ENCODE results near the gene EML4. TPM values are rescaled to one million over a fixed set of nuclear protein-coding genes. Genes with fewer than 3 reads are reported as not detected.

Gene EML4
- total RNA-seq, 2 experiments from 2014 or later = 37.1 to 43.2 TPM

- Histone ChIP-seq H3K4me3 (ENCODE audit: low read depth, low read length, poor library complexity, severe bottlenecking) (no peak overlapping the region), H3K9me2 (ENCODE audit: insufficient read depth, low read length) (no peaks in the 10 kb centered on the region), H3K79me2 (ENCODE audit: insufficient read depth, low read depth, low read length) (no peaks in the 10 kb centered on the region), H3K27ac (ENCODE audit: low read depth, low read length, poor library complexity, severe bottlenecking) (no peak overlapping the region), H4K20me1 (ENCODE audit: insufficient read depth, low read length) (no peaks in the 10 kb centered on the region), H2AFZ (ENCODE audit: low read length) (no peak overlapping the region), H3K4me1 (ENCODE audit: insufficient read depth, low read length, poor library complexity, severe bottlenecking) (peaks cover 5% of the 10 kb centered on the region), H3K4me2 (ENCODE audit: low read length) (no peak overlapping the region), H3K36me3 (ENCODE audit: insufficient read depth, low read length) (peaks cover 7% of the 10 kb centered on the region; the same call in 1 of the 2 replicates), H3K9me3 (ENCODE audit: low read length) (no peaks in the 10 kb centered on the region)
- ChIA-PET POLR2A (interaction anchor here (0.6 to 0.7 kb wide), 2 partner anchors 12 to 34 kb away, joined by 3 read pairs; no protein-coding TSS in a partner anchor), CTCF (ENCODE audit: unreplicated experiment) (no interaction called here)
- TF ChIP-seq CTCF (conservative IDR thresholded peaks at IDR 0.05; ENCODE audit: low read length) = no peak
- no peak for TF ChIP-seq EZH2phosphoT487 (IDR thresholded peaks at IDR 0.05; ENCODE audit: borderline replicate concordance, low read depth, low read length)
- no peak for DNase-seq (ENCODE audit: low spot score)
- intact Hi-C loops (cut with micrococcal nuclease; ENCODE audit: unreplicated experiment) = no loop called here
- BruUV-seq (replicated peaks) = no TSS peak
Observed at GRCh38 chr2:42248846-42249245, 79.7 kb downstream of the EML4 start.

DNA sequence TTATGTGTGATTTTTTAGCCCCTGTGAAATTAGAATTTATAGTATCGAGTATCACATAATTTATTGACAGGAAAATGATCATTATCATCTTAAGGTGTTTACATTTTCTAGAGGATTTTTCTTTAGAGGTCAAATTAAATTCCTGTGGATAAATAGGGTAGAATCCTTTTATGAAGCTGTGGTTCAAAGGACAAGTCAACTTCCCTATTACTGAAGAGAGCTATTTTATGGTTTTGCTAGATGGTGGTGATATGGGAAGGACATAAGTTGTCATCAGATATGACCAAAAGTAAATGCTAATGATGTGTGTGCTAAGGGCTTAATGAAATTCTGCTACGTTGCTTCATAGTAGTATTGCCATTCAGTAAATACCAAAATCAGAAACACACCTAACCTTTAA is 80.1 kb downstream of the EML4 start:
- no TSS peak for BruUV-seq (replicated peaks)
- no peak overlapping the region for H2AFZ ChIP-seq (ENCODE audit: low read length)
- no peaks in the 10 kb centered on the region for H3K79me2 ChIP-seq (ENCODE audit: insufficient read depth, low read depth, low read length)
- H3K9me2 ChIP-seq (ENCODE audit: insufficient read depth, low read length) = no peaks in the 10 kb centered on the region
- ChIA-PET CTCF (ENCODE audit: unreplicated experiment) (no interaction called here), POLR2A (interaction anchor here (0.6 to 0.7 kb wide), 3 partner anchors 12 to 122 kb away, joined by 3 read pairs; no protein-coding TSS in a partner anchor)
- no peak overlapping the region for H3K27ac ChIP-seq (ENCODE audit: low read depth, low read length, poor library complexity, severe bottlenecking)
- no peak for DNase-seq (ENCODE audit: low spot score)
- H3K4me1 ChIP-seq (ENCODE audit: insufficient read depth, low read length, poor library complexity, severe bottlenecking) = peaks cover 7% of the 10 kb centered on the region
- intact Hi-C loops (cut with micrococcal nuclease; ENCODE audit: unreplicated experiment) = no loop called here
- TF ChIP-seq CTCF (conservative IDR thresholded peaks at IDR 0.05; ENCODE audit: low read length) (no peak), EZH2phosphoT487 (IDR thresholded peaks at IDR 0.05; ENCODE audit: borderline replicate concordance, low read depth, low read length) (no peak)
- H3K36me3 ChIP-seq (ENCODE audit: insufficient read depth, low read length) = peaks cover 7% of the 10 kb centered on the region; the same call in 1 of the 2 replicates
- no peak overlapping the region for H3K4me3 ChIP-seq (ENCODE audit: low read depth, low read length, poor library complexity, severe bottlenecking)
- no peaks in the 10 kb centered on the region for H4K20me1 ChIP-seq (ENCODE audit: insufficient read depth, low read length)
- no peak overlapping the region for H3K4me2 ChIP-seq (ENCODE audit: low read length)
- peaks cover 4% of the 10 kb centered on the region; the same call in 1 of the 2 replicates for H3K9me3 ChIP-seq (ENCODE audit: low read length)

DNA sequence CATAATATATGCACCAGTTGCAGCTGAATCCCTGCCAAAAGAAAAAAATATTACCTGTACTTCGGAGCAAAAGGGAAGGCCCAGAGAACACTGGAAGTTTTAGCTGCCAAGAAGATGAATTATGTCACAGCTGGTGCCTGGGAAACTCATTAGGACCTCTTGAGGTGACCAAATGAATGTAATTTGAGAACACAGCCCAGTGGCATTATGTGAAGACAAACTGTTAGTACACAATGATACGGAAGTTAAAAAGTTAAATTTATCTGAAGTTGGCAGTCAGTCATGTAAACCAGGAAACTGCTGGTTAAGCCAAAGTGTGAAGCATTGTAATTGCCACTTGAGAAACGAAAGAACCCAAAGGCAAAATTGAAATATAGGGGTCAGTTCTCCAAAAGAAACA is 80.7 kb downstream of the EML4 start:
- Histone ChIP-seq H3K4me2 (ENCODE audit: low read length) (no peak overlapping the region), H3K9me2 (ENCODE audit: insufficient read depth, low read length) (no peaks in the 10 kb centered on the region), H4K20me1 (ENCODE audit: insufficient read depth, low read length) (no peaks in the 10 kb centered on the region), H3K9me3 (ENCODE audit: low read length) (peaks cover 10% of the 10 kb centered on the region; the same call in 1 of the 2 replicates), H3K4me3 (ENCODE audit: low read depth, low read length, poor library complexity, severe bottlenecking) (no peak overlapping the region), H3K27ac (ENCODE audit: low read depth, low read length, poor library complexity, severe bottlenecking) (no peak overlapping the region), H2AFZ (ENCODE audit: low read length) (no peak overlapping the region), H3K4me1 (ENCODE audit: insufficient read depth, low read length, poor library complexity, severe bottlenecking) (peaks cover 13% of the 10 kb centered on the region), H3K36me3 (ENCODE audit: insufficient read depth, low read length) (peaks cover 12% of the 10 kb centered on the region; the same call in 1 of the 2 replicates), H3K79me2 (ENCODE audit: insufficient read depth, low read depth, low read length) (no peaks in the 10 kb centered on the region)
- no peak for DNase-seq (ENCODE audit: low spot score)
- CTCF ChIA-PET (ENCODE audit: unreplicated experiment) = no interaction called here
- POLR2A ChIA-PET = interaction anchor here (0.6 kb wide), 1 partner anchor 121 kb away, joined by 3 read pairs; no protein-coding TSS in a partner anchor
- TF ChIP-seq EZH2phosphoT487 (IDR thresholded peaks at IDR 0.05; ENCODE audit: borderline replicate concordance, low read depth, low read length) (no peak), CTCF (conservative IDR thresholded peaks at IDR 0.05; ENCODE audit: low read length) (no peak)
- BruUV-seq (replicated peaks) = no TSS peak
- intact Hi-C loops (cut with micrococcal nuclease; ENCODE audit: unreplicated experiment) = no loop called here
